Breast epithelium (tissue), 3 donors: ENCODE results near the gene GCNA.

Experiments
- POLR2A ChIP-seq: fragments of 450-650 bp; IDR thresholded peaks from one replicate; pipeline ENCODE4 v1.6.1; 2016; ENCODE audit warnings: antibody characterized with exemption, mild to moderate bottlenecking, moderate library complexity
- TF ChIP-seq, protein P1 (sequence below), 3 donors: fragments of 450-650 bp; IDR thresholded peaks; one replicate each; pipeline ENCODE4 v1.5.1; 2016 to 2017; ENCODE audit warnings: antibody characterized with exemption in 3 of 3, mild to moderate bottlenecking in 3 of 3, moderate library complexity in 3 of 3

DNA sequence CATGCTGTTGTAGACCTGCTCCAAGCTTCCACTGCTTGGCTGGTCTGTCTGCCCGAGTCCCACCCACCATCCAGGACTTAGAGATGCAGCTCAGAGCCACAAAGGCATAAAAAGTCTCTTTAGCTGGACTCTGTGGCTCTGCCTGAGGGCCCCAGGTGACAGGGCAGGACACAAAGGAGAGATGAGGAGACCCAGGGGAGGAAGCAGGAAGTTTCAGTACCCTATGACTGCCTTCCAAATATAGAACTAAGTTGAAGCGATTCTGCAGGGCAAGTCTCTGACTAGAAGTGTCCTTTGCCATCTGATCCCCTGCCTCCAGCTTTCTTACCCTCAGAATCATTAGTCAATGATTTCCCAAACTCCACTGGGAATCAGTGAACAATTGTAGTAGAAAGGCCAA lies 51.2 kb downstream of the GCNA start:
- TF ChIP-seq, protein P1, sequence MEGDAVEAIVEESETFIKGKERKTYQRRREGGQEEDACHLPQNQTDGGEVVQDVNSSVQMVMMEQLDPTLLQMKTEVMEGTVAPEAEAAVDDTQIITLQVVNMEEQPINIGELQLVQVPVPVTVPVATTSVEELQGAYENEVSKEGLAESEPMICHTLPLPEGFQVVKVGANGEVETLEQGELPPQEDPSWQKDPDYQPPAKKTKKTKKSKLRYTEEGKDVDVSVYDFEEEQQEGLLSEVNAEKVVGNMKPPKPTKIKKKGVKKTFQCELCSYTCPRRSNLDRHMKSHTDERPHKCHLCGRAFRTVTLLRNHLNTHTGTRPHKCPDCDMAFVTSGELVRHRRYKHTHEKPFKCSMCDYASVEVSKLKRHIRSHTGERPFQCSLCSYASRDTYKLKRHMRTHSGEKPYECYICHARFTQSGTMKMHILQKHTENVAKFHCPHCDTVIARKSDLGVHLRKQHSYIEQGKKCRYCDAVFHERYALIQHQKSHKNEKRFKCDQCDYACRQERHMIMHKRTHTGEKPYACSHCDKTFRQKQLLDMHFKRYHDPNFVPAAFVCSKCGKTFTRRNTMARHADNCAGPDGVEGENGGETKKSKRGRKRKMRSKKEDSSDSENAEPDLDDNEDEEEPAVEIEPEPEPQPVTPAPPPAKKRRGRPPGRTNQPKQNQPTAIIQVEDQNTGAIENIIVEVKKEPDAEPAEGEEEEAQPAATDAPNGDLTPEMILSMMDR (IDR thresholded peaks at IDR 0.05) = no peak
- no peak for TF ChIP-seq POLR2A
